Esophagus squamous epithelium (tissue), 5 donors: ENCODE results near the gene TRIM39. TPM values are rescaled to one million over a fixed set of nuclear protein-coding genes. Genes with fewer than 3 reads are reported as not detected.

Experiments used
- DNase-seq: peaks from one replicate; lab custom pipeline; 2025; lab: John Stamatoyannopoulos, UW
- H3K27ac ChIP-seq, 4 donors: fragments of 200-600 bp; sonication (generic); one replicate each; pipeline ENCODE4 v1.5.1; 2016 to 2019; ENCODE audit warnings: mild to moderate bottlenecking in 1 of 4
- H3K27me3 ChIP-seq, 4 donors: fragments of 200-600 bp; sonication (generic); 1 replicate in 3 of 4; 2 replicates in 1 of 4; pipeline versions ENCODE4 v1.5.1 to v1.6.0; 2017 to 2021; ENCODE audit warnings: antibody characterized with exemption in 1 of 4
- H3K36me3 ChIP-seq, 3 donors: fragments of 200-600 bp; sonication (generic); one replicate each; pipeline ENCODE4 v1.5.1; 2016 to 2019
- H3K4me1 ChIP-seq, 3 donors: fragments of 200-600 bp; sonication (generic); one replicate each; pipeline ENCODE4 v1.5.1; 2017 to 2019
- H3K4me3 ChIP-seq, 4 donors: fragments of 200-600 bp; sonication (generic); 1 replicate in 3 of 4; 2 replicates in 1 of 4; pipeline ENCODE4 v1.5.1; 2016 to 2019; ENCODE audit warnings: mild to moderate bottlenecking in 2 of 4, moderate library complexity in 1 of 4
- H3K9me3 ChIP-seq, 3 donors: fragments of 200-600 bp; sonication (generic); one replicate each; pipeline ENCODE4 v1.5.1; 2016 to 2019
- POLR2A ChIP-seq, 4 donors: fragments of 450-650 bp; IDR thresholded peaks; one replicate each; pipeline ENCODE4 v1.6.1; 2017; ENCODE audit warnings: antibody characterized with exemption in 4 of 4, mild to moderate bottlenecking in 4 of 4, moderate library complexity in 3 of 4
- WGBS, 2 donors: methylation state at CpG; one replicate each; pipeline ENCODE4 v1.1.5; 2018; 5-methylcytosine and 5-hydroxymethylcytosine counted together
- intact Hi-C: fragments of 100-400 bp; cut with DNase I; formaldehyde crosslinking; loops from one replicate; pipeline ENCODE4 v1.15.0; 2022
- total RNA-seq, 4 donors: library from RNA; depleted of rRNA; stranded (reverse); fragments of >200 nt; gene quantifications; one replicate each; pipeline ENCODE4 v1.1.0, GENCODE V29; 2016
- TF ChIP-seq, protein P1 (sequence below), 6 experiments: fragments of 450-650 bp in 4 of 6; fragments of 200-600 bp in 2 of 6; sonication (generic) in 2 of 6; IDR thresholded peaks; one replicate each; pipeline ENCODE4 v1.5.1; 2016 to 2019; ENCODE audit warnings: antibody characterized with exemption in 6 of 6, mild to moderate bottlenecking in 4 of 6, moderate library complexity in 4 of 6
- donor health status: DM: yes; HTN: yes; CAD: no.

TRIM39 gene
- total RNA-seq, 4 donors from 2014 or later = 11.3 to 16.2 (median 15.1) TPM

DNA sequence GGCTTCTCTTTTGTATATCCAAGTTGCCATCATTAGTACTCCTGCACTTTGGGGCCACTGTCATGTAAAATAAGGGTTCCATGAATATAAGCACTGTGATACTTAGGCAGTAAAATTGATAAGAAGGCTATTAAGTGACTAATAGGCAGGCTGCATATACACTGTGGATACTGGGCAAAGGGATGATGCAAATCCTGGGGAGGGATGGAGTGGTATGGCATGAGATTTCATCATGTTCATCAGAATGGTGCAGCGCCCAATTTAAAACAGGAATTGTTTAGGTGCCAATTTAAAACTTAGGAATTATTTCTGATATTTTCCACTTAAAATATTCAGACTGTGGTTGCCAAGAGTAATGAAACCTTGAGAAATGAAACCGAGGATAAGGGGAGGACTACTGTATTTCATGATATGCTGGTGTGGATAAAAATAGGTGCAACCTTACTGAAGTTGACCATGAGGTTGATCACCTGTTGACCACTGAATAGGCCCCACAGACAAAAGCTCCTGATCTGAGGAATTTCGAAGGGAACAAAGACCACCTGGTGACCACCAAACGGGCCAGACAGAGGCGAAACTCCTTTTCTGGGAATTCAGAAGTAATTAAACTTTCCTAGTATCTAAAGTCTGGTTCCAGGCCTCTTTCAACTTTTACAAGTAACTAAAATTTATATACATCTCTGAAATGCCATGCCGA, 4.9 kb upstream of the TRIM39 start:
- Histone ChIP-seq H3K4me1 (peaks cover 10 to 50% (median 19%) of the 10 kb centered on the region in 3 donors), H3K27me3 (no peaks in the 10 kb centered on the region), H3K27ac (no peak overlapping the region), H3K9me3 (no peaks in the 10 kb centered on the region), H3K4me3 (no peak overlapping the region), H3K36me3 (no peaks in the 10 kb centered on the region)
- DNase-seq = no peak
- no peak for TF ChIP-seq POLR2A (IDR thresholded peaks at IDR 0.05)
- TF ChIP-seq, protein P1, sequence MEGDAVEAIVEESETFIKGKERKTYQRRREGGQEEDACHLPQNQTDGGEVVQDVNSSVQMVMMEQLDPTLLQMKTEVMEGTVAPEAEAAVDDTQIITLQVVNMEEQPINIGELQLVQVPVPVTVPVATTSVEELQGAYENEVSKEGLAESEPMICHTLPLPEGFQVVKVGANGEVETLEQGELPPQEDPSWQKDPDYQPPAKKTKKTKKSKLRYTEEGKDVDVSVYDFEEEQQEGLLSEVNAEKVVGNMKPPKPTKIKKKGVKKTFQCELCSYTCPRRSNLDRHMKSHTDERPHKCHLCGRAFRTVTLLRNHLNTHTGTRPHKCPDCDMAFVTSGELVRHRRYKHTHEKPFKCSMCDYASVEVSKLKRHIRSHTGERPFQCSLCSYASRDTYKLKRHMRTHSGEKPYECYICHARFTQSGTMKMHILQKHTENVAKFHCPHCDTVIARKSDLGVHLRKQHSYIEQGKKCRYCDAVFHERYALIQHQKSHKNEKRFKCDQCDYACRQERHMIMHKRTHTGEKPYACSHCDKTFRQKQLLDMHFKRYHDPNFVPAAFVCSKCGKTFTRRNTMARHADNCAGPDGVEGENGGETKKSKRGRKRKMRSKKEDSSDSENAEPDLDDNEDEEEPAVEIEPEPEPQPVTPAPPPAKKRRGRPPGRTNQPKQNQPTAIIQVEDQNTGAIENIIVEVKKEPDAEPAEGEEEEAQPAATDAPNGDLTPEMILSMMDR (IDR thresholded peaks at IDR 0.05) = no peak
- intact Hi-C loops = no loop called here
- 84 to 89% methylated on average over 6 of the region's 6 CpGs for WGBS, 2 donors

DNA sequence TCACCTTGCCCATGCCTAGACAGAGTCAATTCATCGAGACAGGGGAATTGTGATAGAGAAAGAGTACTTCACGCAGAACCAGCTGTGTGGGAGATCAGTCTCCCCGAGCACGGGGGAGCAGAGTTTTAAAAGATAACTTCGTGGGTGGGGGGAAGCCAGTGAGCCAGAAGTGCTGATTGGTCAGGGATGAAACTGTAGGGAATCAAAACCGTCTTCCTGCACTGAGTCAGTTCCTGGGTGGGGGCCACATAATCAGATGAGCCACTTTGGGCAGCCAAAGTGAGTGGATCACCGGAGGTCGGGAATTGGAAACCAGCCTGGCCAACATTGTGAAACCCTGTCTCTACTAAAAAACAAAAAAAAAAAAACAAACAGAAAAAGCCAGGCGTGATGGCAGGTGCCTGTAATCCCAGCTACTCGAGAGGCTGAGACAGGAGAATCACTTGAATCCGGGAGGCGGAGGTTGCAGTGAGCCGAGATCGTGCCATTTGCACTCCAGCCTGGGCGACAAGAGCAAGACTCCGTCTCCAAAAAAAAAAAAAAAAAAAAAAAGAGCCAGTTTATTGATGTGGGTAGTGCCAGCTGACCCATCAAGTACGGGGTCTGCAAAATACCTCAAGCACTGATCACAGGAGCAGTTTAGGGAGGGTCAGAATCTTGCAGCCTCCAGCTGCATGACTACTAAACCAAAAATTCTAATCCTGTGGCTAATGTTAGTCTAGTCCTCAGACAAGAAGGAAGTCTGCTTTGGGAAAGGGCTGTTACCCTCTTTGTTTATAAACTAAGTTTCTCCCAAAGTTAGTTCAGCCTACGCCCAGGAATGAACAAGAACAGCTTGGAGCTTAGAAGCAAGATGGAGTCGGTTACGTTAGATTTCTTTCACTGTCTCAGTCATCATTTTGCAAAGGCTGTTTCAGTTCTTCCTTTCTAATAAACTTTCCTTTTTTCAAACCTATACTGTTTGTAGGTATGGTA, 3.9 kb upstream of the TRIM39 start:
- Histone ChIP-seq H3K4me3 (no peak overlapping the region), H3K27me3 (no peaks in the 10 kb centered on the region), H3K36me3 (no peaks in the 10 kb centered on the region), H3K27ac (no peak overlapping the region), H3K9me3 (no peaks in the 10 kb centered on the region), H3K4me1 (peaks cover 16 to 56% (median 22%) of the 10 kb centered on the region in 3 donors)
- DNase-seq = no peak
- TF ChIP-seq POLR2A (IDR thresholded peaks at IDR 0.05) = no peak
- WGBS, 2 donors = 69 to 74% methylated on average over 19 to 20 of the region's 20 CpGs
- intact Hi-C loops = no loop called here

DNA sequence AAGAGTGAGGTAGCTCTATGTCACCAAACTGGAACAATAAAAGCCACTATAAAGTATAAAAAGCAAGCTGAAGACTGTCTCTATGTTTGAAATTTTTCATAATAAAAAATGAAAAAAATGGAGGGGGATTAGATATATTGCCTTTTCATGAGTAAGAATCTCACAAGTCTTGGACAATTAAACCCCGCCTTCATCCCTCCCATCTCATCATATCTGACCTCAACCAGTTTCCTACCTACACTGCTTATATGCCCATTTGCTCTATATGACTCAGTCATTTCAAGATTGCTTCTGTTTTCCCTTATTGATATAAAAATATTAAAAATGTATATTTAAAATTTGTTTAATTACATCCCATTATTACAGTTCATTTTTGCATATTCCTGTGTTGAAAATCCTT, 2.9 kb upstream of the TRIM39 start:
- Histone ChIP-seq H3K36me3 (no peaks in the 10 kb centered on the region), H3K27ac (no peak overlapping the region), H3K4me1 (peaks cover 16 to 62% (median 24%) of the 10 kb centered on the region in 3 donors), H3K27me3 (no peaks in the 10 kb centered on the region), H3K4me3 (no peak overlapping the region), H3K9me3 (no peaks in the 10 kb centered on the region)
- TF ChIP-seq, protein P1 (IDR thresholded peaks at IDR 0.05) = no peak
- no peak for TF ChIP-seq POLR2A (IDR thresholded peaks at IDR 0.05)
- DNase-seq = no peak
- intact Hi-C loops = no loop called here
- 88 to 96% methylated on average over 1 of the region's 1 CpG for WGBS, 2 donors

DNA sequence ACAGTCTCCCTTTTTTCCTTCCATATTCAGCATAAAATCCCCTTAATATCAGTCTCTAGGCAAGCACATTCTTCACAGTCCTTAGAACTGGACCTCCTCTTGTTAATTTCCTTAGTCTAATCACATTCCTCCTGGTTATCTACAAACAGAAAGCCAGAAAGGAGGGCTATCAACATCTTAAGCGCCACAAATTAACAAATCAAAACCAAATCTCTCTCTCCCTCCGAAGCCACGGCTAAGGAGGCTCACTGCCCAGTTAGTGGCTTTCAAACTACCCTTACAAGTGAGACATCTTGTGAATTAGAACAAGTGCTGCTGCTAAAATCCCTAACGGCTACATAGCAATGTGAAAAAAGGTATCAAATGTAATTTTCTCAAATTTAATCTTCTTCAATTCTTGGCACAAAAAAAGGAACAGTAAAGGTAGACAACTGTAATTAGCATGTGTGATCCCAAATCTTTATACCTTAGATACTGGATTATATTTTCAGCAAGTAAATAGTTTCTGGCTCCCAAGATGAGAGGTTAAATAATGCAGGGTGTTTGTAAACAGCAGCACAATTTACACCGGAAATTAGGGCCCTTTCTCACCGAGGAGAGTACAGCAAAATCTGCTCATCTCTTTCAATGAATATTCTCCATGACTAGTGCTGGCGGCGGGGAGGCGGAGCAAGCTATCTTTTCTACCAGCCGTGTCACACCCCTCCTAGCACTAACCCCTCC, 1.4 kb upstream of the TRIM39 start:
- Histone ChIP-seq H3K27me3 (no peaks in the 10 kb centered on the region), H3K9me3 (no peaks in the 10 kb centered on the region), H3K4me3 (peak overlapping the region; percentile 55 to 92 (median 80)), H3K4me1 (peaks cover 16 to 70% (median 24%) of the 10 kb centered on the region in 3 donors), H3K27ac (peak overlapping the region; percentile 91 to 99 (median 98)), H3K36me3 (peaks cover 0 to 14% (median 7%) of the 10 kb centered on the region in 3 donors)
- no peak for DNase-seq
- 6% methylated on average over 10 of the region's 10 CpGs for WGBS, 2 donors
- TF ChIP-seq, protein P1 (IDR thresholded peaks at IDR 0.05) = no peak
- no peak for TF ChIP-seq POLR2A (IDR thresholded peaks at IDR 0.05)
- intact Hi-C loops = no loop called here

DNA sequence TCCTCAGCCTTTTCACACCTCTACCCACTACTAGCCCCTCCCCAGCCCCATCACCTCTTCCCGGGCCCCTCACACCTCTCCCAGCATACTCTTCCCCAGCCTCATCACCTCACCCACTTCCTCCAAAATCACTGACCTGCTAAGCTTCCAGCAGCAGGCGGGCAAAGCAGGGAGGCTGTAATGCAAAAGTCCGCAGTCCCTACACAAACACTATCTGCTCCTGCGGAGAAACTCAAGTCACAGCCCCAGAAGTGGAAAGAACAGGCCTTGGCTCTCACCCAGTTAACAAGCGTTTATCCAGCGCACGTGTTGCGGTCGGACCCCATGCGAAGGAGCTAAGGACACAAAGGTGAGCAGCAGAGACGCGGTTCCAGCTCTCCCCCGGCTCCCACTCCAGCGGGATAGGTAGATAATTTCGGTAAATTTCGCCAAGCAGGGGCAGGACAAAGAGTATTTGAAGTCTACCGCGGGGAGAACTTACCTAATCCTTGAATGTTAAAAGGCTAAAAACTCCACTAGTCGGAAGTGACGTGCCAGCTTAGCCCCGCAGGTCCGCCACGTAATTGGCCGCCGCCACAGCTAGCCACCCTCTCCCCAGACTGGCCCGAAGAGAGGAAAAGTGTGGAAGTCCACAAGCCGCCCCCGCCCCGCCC, 728 bp upstream of the TRIM39 start:
- H3K36me3 ChIP-seq = peaks cover 0 to 21% (median 7%) of the 10 kb centered on the region in 3 donors
- no peaks in the 10 kb centered on the region for H3K27me3 ChIP-seq
- TF ChIP-seq, protein P1 (IDR thresholded peaks at IDR 0.05) = no peak
- no peak for TF ChIP-seq POLR2A (IDR thresholded peaks at IDR 0.05)
- H3K4me1 ChIP-seq = peaks cover 16 to 71% (median 24%) of the 10 kb centered on the region in 3 donors
- intact Hi-C loops = no loop called here
- WGBS, 2 donors = 0 to 1% methylated on average over 14 to 24 of the region's 29 CpGs
- H3K4me3 ChIP-seq = peak overlapping the region; percentile 55 to 92 (median 80)
- H3K27ac ChIP-seq = peak overlapping the region; percentile 91 to 99 (median 98)
- no peak for DNase-seq
- H3K9me3 ChIP-seq = no peaks in the 10 kb centered on the region
